Stimulated activated CD4-positive, alpha-beta T cell treated with anti-CD3 and anti-CD28 coated beads, Interleukin-15, amount 100 ng/mL, for 24 hours (primary cell): Measurements from ENCODE around the gene RCBTB1.
"Not testable (repeated sequence)": the region's sequence is repeated elsewhere in the genome, so short reads cannot be mapped to it uniquely, and the experiment has no call there.

Experiments
- DNase-seq: peaks from one replicate; pipeline ENCODE4 v3.0.0-alpha.2; 2020

RCBTB1 gene

DNA sequence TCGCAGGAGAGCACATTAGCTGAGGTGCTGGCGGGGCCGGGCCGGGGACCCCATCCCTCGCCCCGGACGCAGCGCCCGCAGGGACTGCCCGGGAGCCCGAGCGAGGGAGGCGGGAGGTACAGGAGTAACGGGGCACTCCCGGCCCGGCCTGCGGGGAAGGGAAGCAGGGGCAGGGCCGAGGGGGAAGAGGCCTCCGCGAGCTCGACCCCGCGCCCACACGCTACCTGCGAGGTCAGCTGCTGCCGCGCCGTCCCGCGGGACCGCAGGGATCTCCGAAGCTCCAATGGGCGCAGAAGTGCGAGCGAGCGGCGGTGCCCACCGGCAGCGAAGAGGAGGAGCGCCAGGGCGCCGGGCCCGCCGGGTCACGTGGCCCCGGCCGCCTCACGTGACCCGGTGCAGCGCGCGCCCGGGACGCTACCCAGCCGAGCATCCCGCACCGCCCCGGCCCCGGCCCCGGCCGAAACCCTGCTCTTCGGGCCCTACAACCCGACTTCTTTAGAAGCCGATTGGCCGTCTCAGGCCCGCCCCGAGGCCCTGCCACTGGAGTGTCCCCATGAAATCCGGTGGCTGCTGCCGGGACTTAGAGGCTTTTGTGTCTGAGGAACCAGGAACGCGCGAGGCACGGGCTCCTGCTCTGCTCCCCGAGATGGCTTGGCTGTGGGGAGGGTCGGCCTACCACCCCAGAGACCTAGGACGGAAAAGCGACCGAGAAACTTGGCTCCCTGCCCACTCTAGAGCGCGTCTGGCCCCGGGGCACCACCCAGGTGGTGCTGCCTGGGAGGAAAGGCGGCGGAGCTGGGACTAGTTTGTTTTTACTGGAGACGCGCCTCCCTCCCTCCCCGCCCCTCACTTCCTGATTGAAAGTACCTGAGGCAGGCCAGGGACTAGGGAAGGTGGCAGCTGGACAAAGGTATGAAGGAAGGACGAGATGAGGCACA is at the start of gene RCBTB1:
Gene RCBTB1, minus strand, starts transcription at position 339 of the 938 bp plus-strand sequence. CDS start 18,279 bp downstream, outside the sequence.
- peak; percentile 79 for DNase-seq

DNA sequence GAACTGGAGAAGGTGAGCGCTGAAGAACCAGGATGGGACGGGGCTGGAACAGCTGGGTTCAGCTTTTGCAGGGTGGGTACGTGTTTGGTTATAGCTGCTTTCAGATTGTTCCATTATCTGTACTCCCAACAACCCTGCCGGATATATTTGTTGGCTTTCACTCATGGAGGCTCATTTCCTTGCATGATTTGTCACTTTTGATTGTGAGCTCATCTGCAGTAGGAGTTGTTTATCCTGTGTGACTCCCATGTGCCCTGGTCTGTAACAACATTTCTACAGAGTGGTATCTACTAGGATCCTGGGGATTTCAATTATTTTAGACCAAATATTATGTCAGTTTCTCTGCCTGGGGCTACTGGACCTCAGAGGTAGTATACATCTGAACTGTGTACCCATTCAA is 48.4 kb upstream of the RCBTB1 start:
- no peak for DNase-seq

DNA sequence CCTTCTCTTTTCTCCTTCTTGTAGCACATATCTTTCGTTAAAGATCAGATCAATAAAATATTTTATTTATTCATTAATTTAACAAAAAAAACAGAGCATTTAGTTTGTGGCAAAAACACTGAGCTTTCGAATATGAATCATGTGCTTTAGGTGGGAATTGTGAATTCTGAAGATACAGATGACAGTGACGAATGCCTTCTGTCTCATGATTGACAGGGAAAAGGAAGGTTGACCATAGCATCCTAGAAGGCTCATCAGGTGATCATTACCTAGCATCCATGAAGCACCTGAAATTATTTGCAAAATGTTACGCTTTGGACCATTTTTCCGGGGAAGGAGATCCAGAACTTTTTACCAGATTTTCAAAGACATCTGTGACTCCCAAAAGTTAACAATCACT is 46.8 kb upstream of the RCBTB1 start:
- DNase-seq: no peak

DNA sequence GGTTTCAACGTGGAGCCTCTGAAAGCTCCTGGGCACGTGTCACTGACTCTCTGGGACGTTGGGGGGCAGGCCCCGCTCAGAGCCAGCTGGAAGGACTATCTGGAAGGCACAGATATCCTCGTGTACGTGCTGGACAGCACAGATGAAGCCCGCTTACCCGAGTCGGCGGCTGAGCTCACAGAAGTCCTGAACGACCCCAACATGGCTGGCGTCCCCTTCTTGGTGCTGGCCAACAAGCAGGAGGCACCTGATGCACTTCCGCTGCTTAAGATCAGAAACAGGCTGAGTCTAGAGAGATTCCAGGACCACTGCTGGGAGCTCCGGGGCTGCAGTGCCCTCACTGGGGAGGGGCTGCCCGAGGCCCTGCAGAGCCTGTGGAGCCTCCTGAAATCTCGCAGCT is 45.2 kb upstream of the RCBTB1 start:
- no peak for DNase-seq

DNA sequence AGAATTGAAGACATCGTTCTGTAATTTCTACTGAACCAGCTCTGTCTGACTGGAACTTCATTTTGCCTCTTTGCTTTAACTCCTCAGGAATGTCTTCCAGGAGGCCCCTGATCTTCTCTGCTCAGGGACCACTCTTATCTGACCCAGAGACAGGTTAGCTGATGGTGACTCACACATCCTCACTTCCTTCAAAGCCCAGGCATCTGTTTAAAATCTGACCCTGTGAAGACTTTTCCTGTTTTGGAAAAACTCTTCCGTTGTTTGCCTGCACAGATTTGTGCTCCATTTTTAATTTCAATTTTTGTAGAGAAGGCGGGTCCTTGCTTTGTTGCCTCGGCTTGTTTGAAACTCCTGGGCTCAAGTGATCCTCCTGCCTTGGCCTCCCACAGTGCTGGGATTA is 44.6 kb upstream of the RCBTB1 start:
- no peak for DNase-seq

DNA sequence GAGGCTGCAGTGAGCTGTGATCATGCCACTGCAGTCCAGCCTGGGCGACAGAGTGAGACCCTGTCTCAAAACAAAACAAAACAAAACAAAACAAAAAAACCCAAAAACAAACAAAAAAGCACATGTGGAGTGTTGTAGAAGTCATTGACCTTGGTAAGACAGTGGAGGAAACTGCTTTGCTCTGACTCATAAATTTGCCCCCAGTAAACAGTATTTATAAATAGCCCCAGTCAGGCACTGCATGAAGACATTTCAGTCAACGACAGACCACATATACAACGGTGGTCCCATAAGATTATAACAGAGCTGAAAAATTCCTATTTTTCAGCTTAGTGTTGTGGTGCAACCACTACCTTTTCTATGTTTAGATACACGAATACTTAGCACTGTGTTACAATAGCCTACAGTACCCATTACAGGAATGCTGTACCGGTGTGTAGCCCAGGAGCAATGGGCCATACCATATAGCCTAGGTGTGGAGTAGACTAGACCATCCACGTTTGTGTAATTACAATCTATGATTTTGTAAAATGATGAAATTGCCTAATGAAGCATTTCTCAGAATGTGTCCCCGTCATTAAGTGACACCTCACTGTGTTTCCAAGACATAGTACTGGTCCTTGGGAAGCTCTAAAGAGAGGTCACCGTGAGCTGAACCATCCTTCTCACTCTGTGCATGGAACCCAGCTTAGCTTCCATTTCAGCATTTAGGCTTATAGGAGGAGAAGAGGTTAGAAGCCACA is 44.0 kb upstream of the RCBTB1 start:
- no peak for DNase-seq

DNA sequence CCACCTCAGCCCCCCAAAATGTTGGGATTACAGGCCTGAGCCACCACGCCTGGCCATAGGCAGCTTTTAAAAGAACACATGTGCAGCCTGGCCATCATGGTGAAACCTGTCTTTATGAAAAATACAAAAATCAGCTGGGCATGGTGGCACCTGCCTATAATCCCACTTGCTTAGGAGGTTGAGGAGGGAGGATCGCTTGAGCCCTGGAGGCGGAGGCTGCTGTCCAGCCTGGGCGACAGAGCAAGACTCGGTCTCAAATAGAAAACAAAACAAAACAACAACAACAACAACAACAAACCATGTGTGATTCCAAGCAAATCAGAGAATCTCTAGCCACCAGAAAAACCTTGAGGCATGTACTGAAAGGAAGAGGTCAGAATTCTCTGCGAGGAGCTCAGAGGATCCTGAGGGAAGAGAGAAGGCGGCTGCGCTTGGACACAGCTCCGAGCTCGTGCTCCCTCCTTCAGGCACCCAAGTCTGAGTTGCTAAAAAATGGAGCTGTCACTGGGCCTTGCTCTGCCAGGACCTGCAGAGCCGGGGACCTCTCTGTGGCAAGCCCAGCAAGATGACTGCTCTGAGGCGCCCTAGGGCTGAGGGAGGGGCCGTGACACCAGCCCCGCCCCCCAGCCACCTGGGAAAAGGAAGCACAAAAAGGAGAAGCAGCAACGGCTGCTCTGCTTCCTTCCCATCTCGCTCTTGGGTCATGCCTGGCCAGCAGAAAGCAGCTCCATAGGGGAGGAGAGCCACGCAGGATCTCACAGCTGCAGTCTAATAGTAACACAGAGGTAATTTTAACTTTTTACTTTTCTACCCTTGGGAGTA is 42.7 kb upstream of the RCBTB1 start, which contains the start of gene ARL11:
Gene ARL11, plus strand, starts transcription at position 677 of the 822 bp plus-strand sequence. CDS start 1,941 bp downstream, outside the sequence.
- peak; percentile 74 for DNase-seq

DNA sequence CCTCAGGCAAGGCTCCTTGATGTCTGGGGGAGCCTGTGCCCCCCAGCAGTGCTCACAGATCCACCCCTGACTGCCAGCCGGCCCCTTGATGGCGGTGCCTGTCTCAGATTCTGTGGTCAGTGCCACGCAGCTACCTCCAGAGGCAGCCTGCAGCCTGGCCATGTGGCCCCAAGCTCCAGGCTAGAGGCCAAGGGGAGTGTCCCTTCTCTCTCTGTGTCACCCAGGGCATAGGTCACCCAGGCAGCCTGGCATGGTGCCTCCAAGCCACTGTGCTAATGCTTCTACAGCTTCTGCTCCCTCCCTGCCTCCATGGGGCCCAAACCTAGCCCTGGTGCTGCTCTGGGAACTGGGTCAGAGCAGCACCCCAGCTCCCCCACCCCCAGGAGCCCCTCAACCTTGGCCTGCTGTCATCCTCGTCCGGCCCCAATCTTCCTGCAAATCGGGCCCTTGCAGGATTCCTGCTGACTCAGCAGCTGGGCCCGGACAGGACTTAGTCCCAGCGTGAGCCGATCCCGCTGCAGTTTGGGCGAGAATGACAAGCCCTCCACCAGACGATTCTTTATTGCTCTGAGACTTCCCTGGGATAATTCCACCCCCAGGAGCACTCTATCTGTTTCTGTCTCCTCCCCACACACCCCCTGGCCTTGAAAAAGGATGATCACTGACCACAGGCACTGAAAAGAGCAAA is 40.2 kb upstream of the RCBTB1 start:
- DNase-seq: no peak

DNA sequence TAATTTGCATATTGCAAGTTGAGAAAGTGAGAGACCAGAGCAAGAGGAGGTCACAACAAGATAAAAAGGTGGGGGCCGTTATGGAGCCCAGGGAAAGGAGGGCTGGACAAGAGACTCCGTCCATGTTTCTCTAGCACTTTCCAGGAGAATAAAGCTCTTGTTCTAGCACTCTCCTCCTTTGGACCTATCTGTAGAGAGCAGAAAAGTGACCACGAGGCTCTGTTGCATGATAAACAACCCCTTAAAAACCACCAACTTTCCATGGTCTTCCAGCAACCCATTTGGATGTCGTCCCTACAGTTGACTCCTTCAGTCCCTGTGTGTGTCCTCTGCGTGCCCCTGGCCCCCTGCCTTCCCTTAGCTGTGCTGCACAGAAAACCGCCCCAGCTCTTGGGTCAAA is 38.9 kb upstream of the RCBTB1 start:
- DNase-seq: no peak

DNA sequence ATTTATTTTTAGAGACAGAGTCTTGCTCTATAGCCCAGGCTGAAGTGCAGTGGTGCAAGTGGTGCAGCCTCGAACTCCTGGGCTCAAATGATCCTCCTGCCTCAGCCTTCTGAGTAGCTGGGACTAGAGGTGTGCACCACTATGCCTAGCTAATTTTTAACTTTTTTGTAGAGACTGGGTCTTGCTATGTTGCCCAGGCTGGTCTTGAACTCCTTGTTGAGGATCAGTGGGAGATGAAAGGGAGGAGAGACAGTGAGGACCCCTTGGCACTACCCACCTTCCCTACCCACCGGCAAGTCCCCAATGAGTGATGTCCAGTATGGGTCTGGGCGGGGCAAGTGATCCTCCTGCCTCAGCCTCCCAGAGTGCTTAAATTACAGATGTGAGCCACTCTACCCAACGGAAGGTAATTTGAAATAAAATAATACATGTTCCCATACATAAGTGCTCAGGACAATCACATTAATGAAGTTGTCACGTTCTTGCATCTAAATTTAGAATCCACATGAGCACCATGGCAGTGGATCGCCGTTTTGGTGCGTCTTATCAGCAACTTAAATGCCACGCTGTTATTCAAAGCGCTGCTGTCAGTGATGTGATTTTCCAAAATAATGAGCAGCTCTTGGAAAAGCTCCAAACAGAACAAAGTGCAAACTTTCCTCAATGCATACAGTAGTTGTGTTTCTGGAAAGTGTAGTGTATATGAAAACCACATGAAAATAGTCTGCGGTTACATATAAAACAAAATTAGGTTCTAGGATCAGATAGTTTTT is 37.0 kb upstream of the RCBTB1 start:
- no peak for DNase-seq

DNA sequence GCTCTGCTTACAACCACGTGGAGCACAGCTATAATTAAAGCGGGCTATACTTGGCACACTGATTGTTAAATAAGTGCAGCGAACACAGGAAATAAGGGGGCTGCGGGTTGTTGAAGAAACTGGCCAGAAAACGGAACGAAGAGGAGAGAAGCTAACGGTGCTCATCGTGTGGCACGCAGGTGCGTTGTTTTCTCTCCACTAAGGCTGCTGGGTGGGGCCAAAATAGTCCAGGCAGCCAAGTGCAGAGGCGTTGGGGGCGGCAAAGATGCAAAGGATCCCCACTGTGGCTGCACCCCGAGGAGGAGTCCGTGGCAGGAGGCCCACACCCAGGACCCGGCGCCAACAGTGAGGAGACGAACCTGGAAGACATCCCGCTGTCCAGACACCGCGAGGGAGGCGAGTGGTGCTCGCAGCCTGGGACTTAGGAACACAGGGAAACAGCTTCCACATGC is 34.8 kb upstream of the RCBTB1 start:
- no peak for DNase-seq

DNA sequence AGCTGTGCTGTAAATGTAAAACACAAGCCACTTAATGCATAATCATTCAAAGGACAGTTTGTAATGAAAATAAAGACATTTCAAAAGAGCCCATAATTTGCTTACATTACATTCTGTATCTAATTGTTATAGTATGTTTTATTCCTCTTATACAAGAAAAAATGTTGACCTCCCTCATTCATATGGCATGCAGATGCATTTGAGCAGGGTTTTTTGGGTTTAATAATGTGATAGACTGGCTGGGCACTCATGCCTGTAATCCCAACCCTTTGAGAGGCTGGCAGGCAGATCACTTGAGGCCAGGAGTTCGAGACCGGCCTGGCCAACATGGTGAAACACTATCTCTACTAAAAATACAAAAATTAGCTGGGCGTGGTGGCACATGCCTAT is 31.3 kb upstream of the RCBTB1 start:
- DNase-seq: no peak

DNA sequence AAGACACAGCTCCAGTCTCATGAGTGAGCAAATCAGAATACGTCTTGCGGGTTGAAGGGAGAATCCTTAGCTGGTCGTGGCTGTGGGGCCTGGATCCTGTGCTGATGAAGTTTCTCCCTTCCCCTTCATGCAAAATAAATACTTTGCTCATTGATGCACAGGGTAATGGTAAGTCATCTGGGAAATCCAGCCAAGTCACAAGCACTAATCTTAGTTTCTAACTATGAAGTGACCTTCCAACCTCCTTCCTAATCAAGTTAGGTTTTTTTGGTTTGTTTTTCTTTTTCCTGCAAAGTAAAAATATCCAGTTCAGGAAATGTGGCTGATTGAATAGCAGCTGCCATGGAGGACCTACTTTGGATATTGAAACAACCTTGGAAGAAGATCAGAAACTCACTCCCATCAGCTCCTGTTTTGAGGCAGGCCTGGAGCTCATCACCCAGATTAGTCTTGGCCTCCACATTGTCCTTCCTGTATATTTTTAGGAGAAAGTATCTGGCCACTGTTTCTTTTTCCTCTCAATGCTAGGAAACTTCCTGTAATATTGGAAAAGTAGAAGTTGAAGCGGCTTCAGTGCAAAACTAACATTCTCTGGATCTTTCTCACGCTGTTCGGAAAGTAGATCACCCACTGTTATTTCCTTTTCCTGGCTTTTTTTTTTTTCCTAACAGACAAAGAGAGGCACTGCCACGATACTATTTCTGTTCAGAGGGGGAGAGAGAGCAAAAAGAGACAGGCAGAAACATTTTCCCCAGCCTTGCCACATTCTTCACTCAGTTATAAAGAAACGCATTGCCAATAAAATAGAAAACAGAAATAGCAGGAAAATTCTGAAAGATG is 30.7 kb upstream of the RCBTB1 start:
- no peak for DNase-seq

DNA sequence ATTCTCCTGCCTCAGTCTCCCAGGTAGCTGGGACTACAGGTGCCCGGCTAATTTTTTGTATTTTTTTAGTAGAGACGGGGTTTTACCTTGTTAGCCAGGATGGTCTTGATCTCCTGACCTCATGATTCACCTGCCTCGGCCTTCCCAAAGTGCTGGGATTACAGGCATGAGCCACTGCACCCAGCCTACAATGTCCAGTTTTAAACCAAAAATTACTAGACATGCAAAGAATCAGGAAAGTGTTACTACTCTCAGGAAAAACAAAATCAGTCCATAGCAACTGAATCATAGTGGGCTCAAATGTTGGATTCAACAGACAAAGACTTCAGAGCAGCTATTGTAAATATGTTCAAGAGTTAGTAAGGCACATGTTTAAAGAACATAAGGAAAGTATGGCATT is 26.7 kb upstream of the RCBTB1 start:
- not testable (repeated sequence) for DNase-seq

DNA sequence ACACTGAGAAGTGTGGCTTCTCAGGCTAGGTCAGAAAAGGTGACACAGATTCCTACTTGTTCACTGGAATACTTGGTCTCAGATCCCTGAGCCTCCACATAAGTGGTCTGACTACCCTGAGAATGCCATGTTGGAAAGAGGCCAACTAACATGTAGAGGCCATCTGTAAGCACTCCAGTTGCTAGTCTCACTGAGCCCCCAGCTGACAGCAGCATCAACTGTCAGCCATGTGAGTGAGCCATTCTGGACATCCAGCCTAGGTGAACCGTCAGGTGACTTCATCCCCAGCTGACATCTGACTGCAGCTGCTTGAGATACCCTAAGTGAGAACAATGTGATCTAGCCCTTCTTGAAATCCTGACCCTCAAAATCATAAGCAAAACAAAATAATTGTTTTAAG is 24.8 kb upstream of the RCBTB1 start:
- DNase-seq: no peak

DNA sequence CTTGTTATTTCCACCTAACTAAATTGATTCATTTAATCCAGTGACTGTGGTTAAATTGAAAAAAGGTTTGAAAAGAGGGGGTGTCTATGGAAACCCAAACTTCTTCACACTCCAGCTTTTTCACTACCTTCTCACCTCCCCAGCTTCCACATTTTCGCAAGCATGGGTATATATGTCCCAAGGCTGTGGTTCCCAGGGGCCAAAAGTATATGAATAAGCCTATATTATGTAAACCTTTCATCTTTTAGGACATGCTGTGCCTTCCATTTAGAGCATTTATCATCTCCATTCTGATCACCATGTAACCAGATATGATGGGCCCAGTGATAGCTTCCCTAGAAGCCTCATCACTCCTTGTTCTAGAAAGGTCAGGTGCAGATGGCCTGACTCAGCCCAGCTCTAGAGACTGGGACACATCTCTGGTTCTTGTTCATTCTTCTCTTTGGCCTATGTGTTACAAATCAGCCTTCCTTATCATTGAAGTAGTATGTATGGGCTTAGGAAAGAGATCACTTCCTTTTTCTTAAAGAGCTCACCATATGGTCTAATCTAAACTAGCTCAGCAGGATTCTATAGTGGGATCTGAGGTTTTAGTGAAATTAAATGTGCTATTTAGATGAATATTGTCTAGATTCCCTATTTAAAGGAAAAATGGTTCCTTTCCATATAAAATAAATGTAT is 23.4 kb upstream of the RCBTB1 start:
- DNase-seq: no peak

DNA sequence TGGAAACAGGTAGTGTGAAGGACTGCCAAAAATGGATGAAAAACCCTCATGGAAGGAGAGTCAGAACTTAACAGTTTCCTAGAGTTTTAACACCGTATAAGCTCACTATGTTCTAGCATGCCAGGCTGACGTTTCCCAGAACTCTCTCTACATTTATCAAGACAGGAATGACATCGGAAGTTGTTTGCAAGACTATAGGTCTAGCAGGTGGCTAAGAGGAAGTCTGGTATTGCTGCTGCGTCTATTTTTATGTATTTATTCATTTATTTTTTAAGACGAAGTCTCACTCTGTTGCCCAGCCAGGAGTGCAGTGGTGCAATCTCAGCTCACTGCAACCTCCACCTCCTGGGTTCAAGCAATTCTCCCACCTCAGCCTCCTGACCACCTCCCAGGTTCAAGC is 22.4 kb upstream of the RCBTB1 start:
- no peak for DNase-seq

DNA sequence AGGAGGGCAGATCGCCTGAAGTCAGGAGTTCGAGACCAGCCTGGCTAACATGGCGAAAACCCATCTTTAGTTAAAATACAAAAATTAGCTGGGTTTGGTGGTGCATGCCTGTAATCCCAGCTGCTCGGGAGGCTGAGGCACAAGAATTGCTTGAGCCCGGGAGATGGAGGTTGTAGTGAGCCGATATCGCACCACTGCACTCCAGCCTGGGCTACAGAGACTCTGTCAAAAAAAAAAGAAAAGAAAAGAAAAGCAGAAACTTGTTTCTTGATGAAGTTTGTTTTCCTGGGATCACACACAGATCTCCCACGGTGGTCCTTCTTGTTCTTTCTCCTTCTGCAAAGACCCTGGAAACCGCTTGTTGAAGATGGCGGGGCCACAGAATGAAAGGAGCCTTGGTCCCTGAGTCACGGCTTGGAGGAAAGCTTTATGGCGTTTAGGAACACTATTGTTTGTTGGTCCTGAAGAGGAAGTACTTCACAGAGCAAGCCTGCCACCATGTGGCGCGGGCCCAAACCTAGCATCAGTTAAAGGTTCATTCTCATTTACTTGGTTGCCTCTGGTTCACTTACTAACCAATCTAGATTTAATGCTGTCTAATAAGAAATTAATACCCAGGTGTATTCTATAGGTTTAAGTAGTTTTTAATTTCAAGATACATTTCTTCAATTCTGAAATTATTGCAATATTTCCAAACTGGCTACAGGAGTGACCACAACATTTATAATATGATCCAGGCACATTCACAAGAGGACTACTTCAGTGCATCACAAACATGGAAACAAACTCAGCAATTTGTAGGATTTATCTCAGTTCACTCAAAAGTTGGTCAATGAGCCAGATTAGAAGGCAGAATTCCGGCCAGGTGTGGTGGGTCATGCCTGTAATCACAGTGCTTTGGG is 21.6 kb upstream of the RCBTB1 start:
- DNase-seq: peak; percentile 86

DNA sequence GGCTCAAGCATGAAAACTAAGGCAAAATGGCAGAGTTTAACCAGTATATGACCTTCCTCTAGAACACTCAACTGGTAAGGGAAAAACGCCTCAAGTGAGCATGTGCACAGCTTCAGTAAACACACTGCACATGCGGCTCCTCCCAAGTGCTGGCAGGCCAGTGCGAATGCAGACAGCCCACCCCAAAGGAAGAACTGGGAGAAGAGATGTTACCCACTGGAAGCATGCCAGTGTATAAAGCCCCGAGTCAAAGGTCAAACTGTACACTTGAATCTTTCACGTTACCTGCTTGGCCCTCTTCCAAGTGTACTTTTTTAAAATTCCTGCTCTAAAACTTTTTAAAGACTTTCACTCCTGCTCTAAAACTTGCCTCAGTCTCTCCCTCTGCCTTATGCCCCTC is 19.2 kb upstream of the RCBTB1 start:
- DNase-seq: no peak
